RCC 7860 (cell line): ENCODE data around the gene PHF19.
A peak's percentile ranks its signal among the peaks of the same experiment; 100 is the strongest.

ENCODE experiments used
- DNase-seq: peaks from one replicate; pipeline ENCODE4 v3.0.0-alpha.2; 2015; ENCODE audit warnings: low spot score
- FAIRE-seq: peaks from 2 replicates; lab custom pipeline; 2012; peaks lifted over from hg19 to GRCh38; lab: Jason Lieb, UNC

The PHF19 gene

DNA sequence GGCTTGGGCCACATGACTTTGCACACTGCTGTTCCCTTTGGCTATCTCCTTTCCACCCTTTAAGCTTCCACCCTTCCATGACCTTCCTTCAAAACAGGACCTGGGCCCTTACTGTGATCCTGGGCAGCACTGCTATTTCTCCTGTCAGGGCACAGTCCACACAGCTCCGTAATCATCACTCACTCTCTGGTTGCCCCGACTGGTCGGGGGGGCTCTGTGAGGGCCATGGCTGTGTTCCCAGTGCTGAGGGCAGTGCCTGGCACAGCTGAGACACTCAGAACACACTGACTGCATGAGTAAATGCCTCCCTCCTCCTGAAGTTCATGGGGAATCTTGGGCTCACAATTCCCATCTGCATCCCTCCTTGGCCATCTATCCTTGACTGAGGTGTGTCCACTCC, 37.4 kb upstream of the PHF19 start:
- FAIRE-seq, result no peak
- no peak for DNase-seq

DNA sequence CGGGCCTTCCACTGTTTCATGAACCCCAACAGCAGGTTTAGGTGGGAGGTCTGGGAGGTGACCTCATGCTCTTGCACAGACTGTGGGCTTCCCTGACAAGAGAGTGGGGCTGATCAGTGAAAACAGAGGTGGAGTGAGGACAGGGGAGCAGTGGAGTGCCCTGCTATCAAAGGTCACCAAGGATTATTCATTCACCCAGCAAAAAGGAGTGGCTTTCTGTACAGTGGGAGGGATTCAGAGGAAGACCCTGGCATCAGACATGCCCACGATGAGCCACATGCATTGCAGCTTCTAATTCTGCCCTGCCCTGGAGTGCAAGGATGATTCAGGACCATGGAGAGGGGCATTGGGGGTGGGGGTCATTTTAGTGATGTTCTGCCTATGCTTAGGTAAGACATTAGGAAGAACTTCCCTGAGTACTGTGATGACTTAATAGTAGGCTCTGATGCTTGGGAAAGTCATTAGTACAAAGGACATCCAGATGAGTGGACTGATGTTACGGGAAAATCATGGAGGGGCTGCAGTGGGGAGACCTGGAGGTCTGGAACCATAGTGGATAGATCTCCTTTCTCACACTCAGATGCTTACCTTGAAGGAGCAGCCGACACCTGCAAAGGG, 36.8 kb upstream of the PHF19 start:
- DNase-seq (no peak), FAIRE-seq (no peak)

DNA sequence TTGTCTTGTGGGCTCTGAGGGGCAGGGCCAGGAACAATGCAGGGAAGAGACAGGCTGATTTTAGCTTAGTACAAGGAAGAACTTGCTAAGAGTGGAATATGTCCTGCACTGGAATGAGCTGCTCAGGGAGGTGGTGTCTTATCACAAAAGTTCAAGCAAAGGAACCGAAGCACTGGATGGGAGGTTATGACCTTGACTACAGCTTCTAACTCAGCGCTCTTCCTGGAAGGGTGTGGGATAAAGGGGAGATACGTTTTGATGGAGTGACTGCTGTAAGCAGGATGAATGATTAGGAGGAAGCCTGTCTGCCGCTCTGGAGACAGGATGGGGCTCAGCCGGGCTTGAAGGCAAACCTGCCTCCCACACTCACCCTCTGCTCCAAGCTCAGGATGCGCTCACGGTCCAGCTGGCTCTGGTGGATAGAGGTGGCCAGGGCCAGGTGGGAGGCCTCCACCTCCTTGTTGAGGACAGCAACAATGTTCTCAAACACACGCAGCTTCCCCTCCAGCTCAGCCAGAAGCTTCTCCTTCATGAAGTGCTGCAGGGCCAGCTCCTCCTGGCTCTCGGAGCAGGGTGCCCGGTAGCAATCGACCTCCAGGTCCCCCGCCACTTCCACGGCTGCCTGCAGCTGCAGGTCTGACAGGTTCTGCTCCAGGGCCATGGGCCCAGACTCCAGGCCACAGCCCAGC, 36.1 kb upstream of the PHF19 start:
- no peak for DNase-seq

DNA sequence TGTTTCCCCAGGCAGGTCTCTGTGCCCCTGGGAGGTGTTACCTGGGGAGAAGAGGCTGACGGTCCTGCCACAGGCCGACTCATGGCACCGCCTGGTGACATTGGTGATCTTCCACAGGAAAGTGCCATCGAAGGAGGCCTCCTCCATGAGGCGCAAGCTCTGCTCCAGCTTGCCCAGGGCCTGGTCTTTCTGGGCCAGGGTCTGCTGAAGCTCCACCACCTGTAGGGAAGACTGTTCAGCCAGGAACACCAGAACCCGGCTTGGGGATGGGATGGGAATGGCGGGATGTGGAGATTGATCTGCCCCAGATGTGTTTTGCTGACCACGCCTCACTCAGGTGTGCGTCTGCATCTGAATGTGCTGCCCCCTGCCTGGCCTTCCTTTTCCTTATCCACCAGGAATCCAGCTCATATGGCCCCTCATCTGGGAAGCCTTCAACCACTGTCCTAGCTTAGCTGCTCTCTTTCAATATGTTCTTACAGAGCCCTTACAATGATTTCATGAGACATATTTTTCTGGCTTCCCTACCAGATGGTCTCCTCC, 34.4 kb upstream of the PHF19 start:
- DNase-seq (no peak), FAIRE-seq (no peak)

More for the DNA sequence above, 36.1 kb upstream of the PHF19 start:
- FAIRE-seq, result no peak

DNA sequence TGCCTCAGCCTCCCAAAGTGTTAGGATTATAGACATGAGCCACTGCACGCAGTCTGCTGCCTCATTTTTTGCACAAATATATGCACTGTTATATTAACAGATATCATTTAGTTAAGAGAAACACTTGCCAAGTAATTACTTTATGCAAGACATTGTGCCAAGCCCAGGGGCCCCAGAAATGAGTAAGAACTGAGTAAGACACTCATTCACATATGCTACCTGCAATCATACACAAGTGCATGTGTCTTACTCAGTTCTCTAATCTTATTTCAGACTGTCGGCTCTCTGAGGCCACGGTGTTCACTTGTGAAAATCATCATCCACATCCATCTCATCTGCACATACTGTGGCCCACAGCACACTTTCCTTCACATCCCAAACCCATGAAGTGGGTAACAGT, 33.7 kb upstream of the PHF19 start:
- no peak for FAIRE-seq
- DNase-seq, result peak; percentile 14

DNA sequence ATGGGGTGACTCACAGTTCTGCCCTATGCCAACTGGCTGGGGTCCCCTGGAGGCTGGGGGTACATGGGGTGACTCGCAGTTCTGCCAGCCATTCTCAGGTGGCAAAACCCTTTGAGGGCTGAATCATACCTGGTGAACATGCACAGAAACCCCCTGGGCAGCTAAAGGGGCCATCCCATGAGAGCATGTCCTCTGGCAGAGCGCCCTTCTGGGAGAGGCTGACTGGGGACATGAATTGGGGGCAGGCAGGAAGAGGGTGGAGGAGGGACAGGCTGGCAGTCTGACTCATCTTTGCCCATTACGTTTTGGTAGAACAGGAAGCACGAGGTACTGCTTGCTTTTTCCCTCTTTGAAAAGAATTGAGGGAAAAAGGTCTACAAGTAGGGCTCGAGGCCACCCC, 32.9 kb upstream of the PHF19 start:
- FAIRE-seq (no peak), DNase-seq (peak; percentile 77)

DNA sequence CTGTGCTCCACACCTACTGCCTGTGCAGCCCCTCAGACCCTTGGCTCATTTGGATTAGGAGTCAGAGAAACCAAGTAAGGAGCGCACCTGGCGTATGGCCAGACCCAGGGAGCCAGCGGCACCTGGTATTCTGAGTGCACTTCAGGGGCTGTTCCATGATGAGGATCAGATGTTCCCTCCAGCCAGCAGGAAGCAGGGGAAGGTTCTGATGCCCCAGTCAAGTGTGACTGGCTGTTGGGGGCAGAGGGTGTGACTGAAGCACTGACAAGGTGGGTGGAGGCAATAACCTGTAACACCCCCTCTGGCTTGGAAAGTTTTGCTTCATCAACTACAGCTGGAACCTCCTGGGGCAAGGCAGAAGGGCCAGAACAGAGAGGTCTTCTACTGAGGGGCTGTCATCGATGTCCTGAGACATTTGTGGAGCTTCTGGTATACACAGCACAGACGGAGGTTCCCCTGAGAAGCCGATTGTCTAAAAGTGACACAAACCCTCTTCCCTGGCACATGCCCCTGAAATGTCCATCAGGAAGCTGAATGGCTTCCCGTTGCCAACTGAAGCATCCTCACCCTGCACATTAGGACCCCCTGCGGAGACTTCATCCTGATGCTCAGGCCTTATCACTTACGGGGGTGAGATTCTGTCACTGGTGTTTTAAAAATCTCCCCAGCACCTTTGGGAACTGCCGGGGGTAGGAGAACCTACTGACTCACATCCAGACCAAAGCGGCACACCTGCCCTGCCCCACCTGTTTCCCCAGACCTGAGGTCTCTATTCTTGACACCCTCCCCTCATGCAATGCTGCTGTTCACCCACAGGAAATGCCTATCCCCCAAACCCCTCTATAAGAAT, 28.6 kb upstream of the PHF19 start:
- DNase-seq, result no peak
- FAIRE-seq, result no peak

DNA sequence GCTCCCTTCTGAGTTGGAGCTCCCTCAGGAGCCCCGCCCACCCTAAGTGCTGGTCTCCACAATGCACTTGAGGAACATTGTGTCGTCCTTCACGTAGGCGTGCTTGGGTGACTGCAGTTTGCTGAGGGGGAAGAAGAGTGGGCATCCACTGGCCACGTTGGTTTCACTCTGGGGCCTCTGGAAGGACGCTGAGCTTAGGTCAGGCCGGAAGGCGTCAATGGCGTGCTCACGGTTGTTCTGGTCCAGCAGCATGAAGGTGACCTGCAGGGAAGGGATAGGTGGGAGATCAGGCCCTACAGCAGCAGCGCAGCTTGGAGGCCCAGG, 28.0 kb upstream of the PHF19 start:
- FAIRE-seq (no peak), DNase-seq (no peak)

DNA sequence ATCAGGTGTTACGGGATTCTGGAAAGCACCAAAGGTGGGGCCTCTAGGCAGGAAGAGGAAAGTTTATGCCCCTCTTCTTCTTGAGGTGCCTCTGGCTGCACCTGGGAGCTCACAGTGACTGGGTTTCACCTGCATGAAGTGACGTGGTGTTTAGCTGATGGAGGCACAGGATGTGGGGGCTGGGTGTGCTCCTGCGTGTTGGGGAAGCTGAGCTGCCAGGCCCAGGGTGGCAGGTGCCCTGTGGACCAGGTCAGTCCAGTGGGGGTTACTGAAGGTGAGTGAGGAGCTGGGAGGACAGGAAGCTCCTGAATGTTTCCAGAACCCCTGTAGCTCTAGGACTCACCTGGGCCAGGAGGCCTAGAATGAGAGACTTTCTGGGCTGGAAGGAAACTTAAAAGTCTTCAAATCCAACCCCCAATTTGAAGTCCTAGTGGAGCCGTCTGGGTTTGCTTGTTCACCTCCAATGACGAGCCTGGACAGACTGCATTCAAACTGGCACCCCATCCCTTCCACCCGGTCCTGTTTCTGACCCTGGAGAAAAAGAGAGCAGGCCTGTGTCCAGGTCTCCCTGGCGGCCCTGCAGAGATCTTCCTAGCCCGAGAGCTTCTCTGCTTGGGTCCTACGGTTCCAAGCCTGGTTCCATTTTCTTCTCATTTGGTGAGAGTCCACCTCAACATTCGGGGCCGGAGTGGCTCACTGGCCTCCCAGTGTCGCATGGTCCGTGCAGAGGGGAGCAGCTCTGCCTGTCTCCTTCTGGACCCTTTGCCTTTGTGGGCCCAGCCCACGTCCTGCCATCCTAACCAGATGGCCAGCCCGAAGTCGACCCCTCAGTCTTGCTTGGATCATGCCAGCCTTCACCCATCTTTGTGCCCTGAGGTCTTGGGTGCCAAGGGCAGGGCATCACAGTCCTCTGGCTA, 27.3 kb upstream of the PHF19 start:
- DNase-seq (no peak), FAIRE-seq (no peak)

DNA sequence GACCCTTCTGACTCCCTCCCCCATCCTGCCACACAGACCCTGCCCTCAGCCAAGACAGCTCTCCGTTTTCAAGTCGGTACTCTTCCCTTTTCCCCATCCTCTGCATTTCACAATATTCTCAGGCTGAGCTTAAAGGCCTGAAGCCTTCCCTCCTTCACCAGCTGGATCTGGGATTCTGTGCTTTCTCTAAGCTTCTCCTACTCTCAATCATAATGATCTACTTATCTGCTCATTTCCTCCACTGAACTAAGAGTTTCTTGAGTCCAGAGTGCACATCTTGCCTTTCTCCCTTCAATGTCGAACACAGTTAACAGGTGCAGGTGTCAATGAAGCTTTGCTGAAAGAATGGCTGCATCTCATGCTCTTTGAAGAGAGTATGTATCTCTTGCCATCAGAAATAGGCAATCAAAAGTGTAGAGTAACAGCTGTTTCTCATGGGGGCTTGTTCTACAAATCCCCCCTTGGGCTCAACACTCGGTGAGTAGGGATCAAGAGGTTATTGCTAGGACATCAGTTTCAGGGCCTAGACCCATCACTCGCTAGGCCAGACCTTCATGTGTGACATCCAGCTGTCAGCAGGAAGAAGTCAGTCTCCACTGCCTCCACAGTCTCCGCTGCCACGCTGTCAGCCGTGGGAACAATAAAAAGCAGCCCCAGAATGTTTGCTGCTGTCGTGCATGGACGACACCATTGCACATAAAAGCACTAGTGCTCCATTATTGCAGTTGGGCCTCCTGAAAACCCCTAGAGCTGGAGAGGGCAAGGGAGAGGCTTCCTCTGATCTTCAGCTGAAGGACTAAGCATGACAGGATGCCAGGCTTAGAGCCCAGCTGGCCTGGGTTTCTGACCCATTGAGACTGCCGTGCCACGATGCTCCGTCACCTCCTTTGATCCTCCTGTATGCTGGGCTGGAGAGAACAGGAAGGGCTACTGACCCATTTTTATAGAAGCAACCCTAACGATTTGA, 25.9 kb upstream of the PHF19 start:
- FAIRE-seq (no peak), DNase-seq (no peak)

DNA sequence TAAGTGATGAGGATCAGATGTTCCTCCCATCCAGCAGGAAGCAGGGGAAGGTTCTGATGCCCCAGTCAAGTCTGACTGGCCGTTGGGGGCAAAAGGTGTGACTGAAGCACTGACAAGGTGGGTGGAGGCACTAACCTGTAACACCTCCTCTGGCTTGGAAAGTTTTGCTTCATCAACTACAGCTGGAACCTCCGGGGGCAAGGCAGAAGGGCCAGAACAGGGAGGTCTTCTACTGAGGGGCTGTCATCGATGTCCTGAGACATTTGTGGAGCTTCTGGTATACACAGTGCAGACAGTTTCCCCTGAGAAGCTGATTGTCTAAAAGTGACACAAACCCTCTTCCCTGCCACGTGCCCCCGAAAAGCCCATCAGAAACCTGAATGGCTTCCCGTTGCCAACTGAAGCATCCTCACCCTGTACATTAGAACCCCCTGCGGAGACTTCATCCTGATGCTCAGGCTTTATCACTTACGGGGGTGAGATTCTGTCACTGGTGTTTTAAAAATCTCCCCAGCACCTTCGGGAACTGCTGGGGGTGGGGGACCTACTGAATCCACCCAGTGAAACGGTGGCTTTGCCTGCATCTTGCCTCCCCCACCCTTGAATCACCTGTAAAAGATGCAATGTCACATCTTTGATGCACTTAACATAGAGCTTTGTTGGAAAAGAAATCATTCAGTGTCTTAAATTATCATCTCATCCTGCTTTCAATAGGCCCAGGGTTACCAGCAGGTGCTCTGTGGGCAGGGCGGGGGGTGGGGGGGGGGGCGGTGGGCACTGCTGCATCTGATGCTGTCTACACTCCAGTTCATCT, 25.0 kb upstream of the PHF19 start:
- DNase-seq (no peak), FAIRE-seq (no peak)

DNA sequence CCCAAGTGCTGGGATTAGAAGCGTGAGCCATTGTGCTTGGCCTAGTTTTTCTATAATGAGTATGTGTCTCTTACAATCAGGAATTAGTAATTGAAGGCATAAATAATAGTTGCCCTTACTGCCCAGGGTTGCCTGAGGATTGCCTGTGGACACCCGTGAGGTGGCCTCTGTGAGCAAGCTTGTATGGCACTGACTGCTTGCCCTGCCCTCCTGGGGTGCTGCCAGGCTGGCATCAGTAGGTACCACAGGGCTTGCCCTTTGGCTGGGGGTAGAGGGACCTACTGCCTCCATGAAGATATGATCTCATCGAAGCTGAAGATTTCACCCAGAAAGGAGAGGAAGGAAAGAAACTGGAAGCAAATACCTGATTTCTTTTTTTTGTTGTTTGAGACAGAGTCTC, 23.8 kb upstream of the PHF19 start:
- no peak for DNase-seq
- FAIRE-seq, result no peak

DNA sequence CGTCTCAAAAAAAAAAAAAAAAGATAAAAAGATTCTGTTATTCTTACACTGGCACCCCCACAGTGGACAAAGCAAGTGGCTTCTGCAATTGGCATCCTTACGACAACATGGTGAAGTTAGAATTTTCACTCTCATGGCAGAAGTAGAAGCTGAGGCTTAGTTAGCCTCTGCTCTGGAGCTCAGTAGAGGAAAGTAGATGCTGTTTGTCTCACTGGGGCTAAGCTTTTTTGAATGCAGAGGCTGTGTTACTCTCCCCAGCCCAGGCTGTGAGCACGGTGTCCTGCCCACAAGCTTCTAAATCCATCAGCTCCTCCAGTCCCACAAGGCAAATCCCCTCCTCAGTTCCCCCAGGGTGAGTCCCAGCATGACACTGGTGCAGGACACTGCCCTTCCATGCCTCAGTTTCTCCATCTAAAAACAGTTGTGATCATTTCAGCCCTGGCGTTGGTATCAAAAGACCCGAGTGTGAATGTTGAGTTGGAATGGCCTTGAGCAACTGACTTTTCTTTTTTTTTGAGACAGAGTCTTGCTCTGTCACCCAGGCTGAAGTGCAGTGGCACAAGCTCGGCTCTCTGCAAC, 22.6 kb upstream of the PHF19 start:
- DNase-seq (no peak), FAIRE-seq (no peak)

DNA sequence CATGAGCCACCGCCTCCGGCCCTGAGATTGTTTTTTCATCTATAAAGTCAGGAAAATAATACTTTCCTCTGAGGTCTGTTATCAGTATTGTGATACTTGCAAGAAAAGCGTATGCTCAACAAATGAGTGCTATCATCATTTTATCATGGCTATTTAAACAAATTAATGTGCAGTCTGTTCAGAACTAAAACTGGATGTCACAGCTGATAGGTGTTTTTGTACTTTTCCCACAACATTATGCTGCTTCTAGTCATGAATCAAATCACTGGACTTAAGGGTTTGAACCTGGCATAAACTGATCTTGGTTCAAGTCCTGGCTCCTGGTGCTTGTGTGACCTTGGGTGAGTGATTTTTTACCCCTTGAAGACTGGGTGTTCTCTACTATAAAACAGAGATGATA, 21.4 kb upstream of the PHF19 start:
- FAIRE-seq, result no peak
- DNase-seq, result no peak

DNA sequence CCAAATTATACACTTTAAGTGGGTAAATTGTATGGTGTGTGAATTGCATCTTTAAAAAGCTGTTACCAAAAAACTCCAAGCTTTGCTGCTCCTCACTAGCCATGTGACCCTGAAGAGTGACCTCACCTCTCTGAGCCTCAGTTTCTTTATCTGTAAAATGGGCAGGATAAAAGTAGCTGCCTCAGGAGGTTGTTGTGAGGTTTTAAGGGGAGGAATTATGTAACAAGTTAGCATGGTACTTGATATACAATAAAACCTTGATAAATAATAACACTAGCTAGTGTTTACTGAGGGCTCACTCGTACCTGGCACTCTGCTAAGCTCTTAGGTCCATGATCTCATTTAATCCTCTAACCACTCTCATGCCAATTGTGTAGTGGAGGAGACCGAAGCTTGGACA, 19.0 kb upstream of the PHF19 start:
- FAIRE-seq, result no peak

DNA sequence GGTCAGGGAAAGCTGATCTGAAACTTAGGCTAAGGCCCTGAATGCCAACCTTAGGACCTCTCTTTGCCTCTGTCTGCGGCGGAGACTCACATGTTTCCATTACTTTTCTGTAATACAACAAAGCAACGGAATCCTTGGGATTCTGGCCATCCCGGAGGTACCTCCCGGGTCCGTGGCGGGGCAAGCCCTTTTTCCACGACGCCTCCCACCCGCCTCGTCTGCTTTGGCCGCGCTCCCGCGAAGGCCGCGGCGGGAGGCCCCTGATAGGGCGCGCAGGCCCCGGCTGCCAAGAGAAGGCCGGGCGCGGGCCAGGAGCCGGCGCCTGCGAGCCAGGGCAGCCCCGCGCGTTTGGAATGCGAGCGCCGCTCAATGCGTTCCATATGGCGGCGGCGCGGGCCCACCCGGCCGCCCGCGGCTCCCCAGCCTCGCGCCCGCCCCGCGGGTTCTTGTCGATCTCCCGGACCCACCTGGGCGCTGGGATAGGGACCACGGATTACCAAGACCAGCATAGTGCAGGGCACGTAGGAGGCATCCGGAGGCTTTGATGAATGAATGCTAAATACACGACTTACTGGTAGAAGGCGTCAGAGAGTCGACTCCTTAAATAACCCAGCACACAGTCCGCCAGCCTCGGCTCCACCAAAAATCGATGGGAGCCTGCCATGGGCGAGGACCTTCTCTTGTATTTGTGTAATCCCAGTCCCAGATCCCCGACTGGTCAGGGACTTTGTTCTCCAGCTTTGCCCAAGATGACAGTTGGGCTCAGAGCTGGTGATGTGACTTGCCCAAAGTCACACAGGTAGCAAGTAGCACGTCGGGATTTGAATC, 17.5 kb upstream of the PHF19 start:
- DNase-seq (no peak), FAIRE-seq (no peak)

More for the DNA sequence above, 19.0 kb upstream of the PHF19 start:
- no peak for DNase-seq

DNA sequence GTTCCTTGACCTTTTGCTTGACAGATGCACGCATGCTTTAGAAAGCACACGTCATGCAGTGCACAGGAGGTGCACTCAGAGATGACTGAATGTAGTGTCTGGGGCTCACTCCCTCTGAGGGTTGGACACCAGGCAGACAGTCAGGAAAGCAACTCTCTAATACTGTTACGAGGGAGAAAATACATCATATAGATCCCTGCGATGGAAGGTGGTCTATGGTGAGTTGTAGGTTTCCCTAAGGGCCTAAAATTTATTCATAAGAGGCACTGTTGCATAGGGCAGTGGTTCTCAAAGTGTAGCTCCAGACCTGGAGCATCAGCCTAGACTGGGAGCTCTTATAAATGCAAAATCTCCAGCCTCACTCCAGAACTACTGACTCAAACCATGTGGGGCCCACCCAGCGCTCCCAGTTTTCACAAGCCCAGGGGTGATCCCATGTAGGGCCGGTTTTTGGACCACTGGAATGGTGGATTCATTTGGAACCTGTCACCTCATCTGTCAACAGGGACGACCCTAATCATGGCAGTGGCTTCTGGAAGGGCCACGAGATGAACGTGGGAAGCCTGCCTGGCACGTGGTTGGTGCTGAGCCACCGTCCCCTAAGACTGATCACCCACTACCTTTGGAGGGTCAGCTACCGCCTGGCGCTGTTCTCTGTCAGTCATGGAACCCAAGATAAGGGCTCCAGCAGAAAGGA, 16.8 kb upstream of the PHF19 start:
- FAIRE-seq (no peak), DNase-seq (no peak)
